ENCODE results near the gene PFKFB2.
"Not testable (repeated sequence)": the region's sequence is repeated elsewhere in the genome, so short reads cannot be mapped to it uniquely, and the experiment has no call there.

Gene PFKFB2

GRCh38 chr1:207041397-207041796 is 11.7 kb upstream of the PFKFB2 start:
- DNase-seq = not testable (repeated sequence)

- DNase-seq = no peak
These were observed 7.6 kb upstream of the PFKFB2 start for GRCh38 chr1:207045453-207045852.

GRCh38 chr1:207047505-207047904 is 5.6 kb upstream of the PFKFB2 start:
- DNase-seq = no peak

GRCh38 chr1:207048041-207048440 is 5.0 kb upstream of the PFKFB2 start:
- DNase-seq = no peak

- DNase-seq = no peak
These were observed 4.0 kb upstream of the PFKFB2 start for GRCh38 chr1:207049054-207049453.

- no peak for DNase-seq
These were observed 3.6 kb upstream of the PFKFB2 start for GRCh38 chr1:207049514-207049913.

GRCh38 chr1:207049974-207050391 is 3.1 kb upstream of the PFKFB2 start:
- peak; percentile 63 for DNase-seq

GRCh38 chr1:207050480-207051190 is 2.4 kb upstream of the PFKFB2 start:
- DNase-seq = peak; percentile 94

GRCh38 chr1:207051191-207051943 is 1.7 kb upstream of the PFKFB2 start, which contains the start of gene YOD1:
Gene YOD1, minus strand, starts transcription at chr1:207051208. Its CDS starts 178 bp downstream, at chr1:207051030.
- peak; percentile 15 for DNase-seq

- no peak for DNase-seq
These were observed 1.4 kb downstream of the PFKFB2 start for GRCh38 chr1:207054491-207054890.

- DNase-seq = no peak
These were observed 2.4 kb downstream of the PFKFB2 start for GRCh38 chr1:207055386-207056001.

- DNase-seq = no peak
These were observed 3.6 kb downstream of the PFKFB2 start for GRCh38 chr1:207056673-207057072.

- DNase-seq = no peak
These were observed 5.2 kb downstream of the PFKFB2 start for GRCh38 chr1:207058252-207058651.

GRCh38 chr1:207058878-207059867 is 6.1 kb downstream of the PFKFB2 start:
- no peak for DNase-seq

GRCh38 chr1:207059881-207060280 is 6.8 kb downstream of the PFKFB2 start:
- DNase-seq = no peak

GRCh38 chr1:207060596-207060995 is 7.5 kb downstream of the PFKFB2 start:
- DNase-seq = no peak

GRCh38 chr1:207062058-207062457 is 9.0 kb downstream of the PFKFB2 start:
- DNase-seq = no peak

GRCh38 chr1:207063014-207063413 is 9.9 kb downstream of the PFKFB2 start:
- DNase-seq = no peak

GRCh38 chr1:207064561-207064960 is 11.5 kb downstream of the PFKFB2 start:
- no peak for DNase-seq

- DNase-seq = no peak
These were observed 14.1 kb downstream of the PFKFB2 start for GRCh38 chr1:207067185-207067584.

- no peak for DNase-seq
These were observed 14.6 kb downstream of the PFKFB2 start for GRCh38 chr1:207067665-207068064.

- no peak for DNase-seq
These were observed 16.0 kb downstream of the PFKFB2 start for GRCh38 chr1:207069061-207069460.

All from stimulated activated CD4-positive, alpha-beta T cell treated with anti-CD3 and anti-CD28 coated beads, Interleukin-15, amount 100 ng/mL, for 24 hours (primary cell).